Measurements from ENCODE around the gene TMEM151B. TPM values are rescaled to one million over a fixed set of nuclear protein-coding genes. Genes with fewer than 3 reads are reported as not detected.

The TMEM151B gene
- total and polyA plus RNA-seq, 2 of the 13 experiments (the other 11 are each of a cell fraction or from before 2014, with no cell fraction given), result not detected

GRCh38 chr6:44263354-44264100 lies 6.7 kb upstream of the TMEM151B start (continued):
- TF ChIP-seq KMT2A (CRISPR knock-in tag; IDR thresholded peaks at IDR 0.05) (no peak; the same call in 1 of the 2 replicates), TARDBP (CRISPR knock-in tag; IDR thresholded peaks at IDR 0.05) (0 out of 2 replicates have a peak, but pooled peaks have one; percentile 21), ZNF616 (CRISPR knock-in tag; IDR thresholded peaks at IDR 0.05; ENCODE audit: low read depth) (no peak), ATF6 (CRISPR knock-in tag; conservative IDR thresholded peaks at IDR 0.05) (no peak), ZBTB10 (CRISPR knock-in tag; IDR thresholded peaks at IDR 0.05; ENCODE audit: borderline replicate concordance) (peak; percentile 46; the same call in 1 of the 2 replicates), SAP130 (CRISPR knock-in tag; IDR thresholded peaks at IDR 0.05; ENCODE audit: low read depth) (peak; percentile 60), ZNF652 (CRISPR knock-in tag; IDR thresholded peaks at IDR 0.05; ENCODE audit: borderline replicate concordance, low read depth) (no peak), ZSCAN12 (CRISPR knock-in tag; IDR thresholded peaks at IDR 0.05) (no peak), RFXAP (CRISPR knock-in tag; IDR thresholded peaks at IDR 0.05; ENCODE audit: borderline replicate concordance) (no peak), ETV5 (CRISPR knock-in tag; IDR thresholded peaks at IDR 0.05; ENCODE audit: borderline replicate concordance) (peak; percentile 57; the same call in 1 of the 2 replicates), ZNF160 (CRISPR knock-in tag; IDR thresholded peaks at IDR 0.05) (no peak), AGO1 (IDR thresholded peaks at IDR 0.05; ENCODE audit: low read depth, low read length, poor library complexity, severe bottlenecking) (no peak), ZNF549 (CRISPR knock-in tag; IDR thresholded peaks at IDR 0.05) (no peak), ZNF577 (CRISPR knock-in tag; IDR thresholded peaks at IDR 0.05; ENCODE audit: borderline replicate concordance, low read depth) (no peak), ZNF337 (CRISPR knock-in tag; IDR thresholded peaks at IDR 0.05; ENCODE audit: borderline replicate concordance, low read depth) (no peak), ZNF605 (CRISPR knock-in tag; IDR thresholded peaks at IDR 0.05) (0 out of 2 replicates have a peak, but pooled peaks have one; percentile 53), AHR (CRISPR knock-in tag; IDR thresholded peaks at IDR 0.05) (no peak; the same call in 1 of the 2 replicates), ZBTB26 (CRISPR knock-in tag; IDR thresholded peaks at IDR 0.05; ENCODE audit: borderline replicate concordance) (0 out of 2 replicates have a peak, but pooled peaks have one; percentile 9), ZNF441 (CRISPR knock-in tag; IDR thresholded peaks at IDR 0.05; ENCODE audit: borderline replicate concordance) (no peak), NR2F2 (IDR thresholded peaks at IDR 0.05; ENCODE audit: borderline replicate concordance, low read depth) (no peak), ZNF281 (CRISPR knock-in tag; IDR thresholded peaks at IDR 0.05; ENCODE audit: borderline replicate concordance) (peak; percentile 64; the same call in 1 of the 2 replicates)

Measured in HepG2 (cell line).